DMS 273 (cell line): ENCODE measurements around the gene TMEM150A.
"Not testable (repeated sequence)": the region's sequence is repeated elsewhere in the genome, so short reads cannot be mapped to it uniquely, and the experiment has no call there.

Experiments used
- DNase-seq: peaks from one replicate; lab custom pipeline; 2025; ENCODE audit not compliant: unreplicated experiment; lab: John Stamatoyannopoulos, UW

The TMEM150A gene

DNA sequence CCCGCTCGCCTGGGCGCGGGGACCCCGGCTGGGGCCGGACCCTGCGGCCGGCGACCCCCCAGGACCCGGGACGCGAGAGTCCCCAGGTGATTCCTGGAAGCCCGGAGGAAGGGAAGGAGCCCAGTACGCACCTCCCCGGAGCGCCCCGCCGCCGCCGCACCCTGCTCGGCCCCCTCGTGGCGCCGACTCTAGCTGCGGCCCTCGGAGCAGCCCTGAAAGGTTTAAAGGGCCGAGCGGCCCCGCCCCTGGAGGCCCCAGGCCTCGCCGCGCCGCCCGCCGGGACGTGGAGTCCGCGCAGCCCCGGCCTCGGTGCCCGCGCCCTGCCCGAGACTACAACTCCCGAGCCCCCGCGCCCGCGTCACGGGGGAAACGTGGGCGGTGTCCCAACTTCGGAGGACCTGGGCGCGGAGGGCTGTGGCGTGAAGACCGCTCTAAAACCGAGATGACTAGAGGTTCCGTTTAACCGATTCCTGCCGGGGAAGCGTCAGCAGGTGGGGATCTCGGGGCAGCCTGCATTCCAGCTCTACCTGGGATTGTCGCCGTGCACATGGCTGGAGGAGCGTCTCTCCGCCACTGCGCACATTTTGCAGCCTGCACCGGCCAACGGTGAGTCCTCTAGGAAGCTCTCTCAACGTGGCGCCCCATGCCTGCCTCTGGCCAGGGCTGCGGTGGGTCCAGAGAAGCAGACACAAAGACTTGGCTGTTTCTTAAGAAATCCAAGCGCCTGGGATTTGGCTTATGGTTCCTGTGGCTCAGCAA is at the start of gene TMEM150A:
TMEM150A (minus strand) TSS at position 223 of the 759 bp plus-strand sequence. CDS start 750 bp downstream, outside the sequence.
- DNase-seq, result peak; percentile 96

- no peak for DNase-seq
These were observed 49.6 kb upstream of the TMEM150A start for GRCh38 chr2:85652056-85652455.

- DNase-seq, result no peak
These were observed 48.6 kb upstream of the TMEM150A start for GRCh38 chr2:85651097-85651496.

DNA sequence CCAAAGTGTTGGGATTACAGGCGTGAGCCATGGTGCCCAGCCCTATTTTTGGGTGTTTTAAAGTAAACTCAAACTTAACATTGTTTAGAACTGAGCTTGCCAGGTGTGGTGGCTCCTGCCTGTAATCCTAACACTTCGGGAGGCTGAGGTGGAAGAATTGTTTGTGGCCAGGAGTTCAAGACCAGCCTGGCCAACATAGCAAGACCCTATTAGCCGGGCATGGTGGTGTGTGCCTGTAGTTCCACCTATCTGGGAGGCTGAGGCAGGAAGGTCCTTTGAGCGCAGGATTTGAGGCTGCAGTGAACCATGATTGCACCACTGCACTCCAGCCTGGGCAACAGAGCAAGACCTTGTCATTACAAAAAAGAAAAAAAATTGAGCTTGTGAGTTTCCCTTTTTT is 48.0 kb upstream of the TMEM150A start:
- no peak for DNase-seq

DNA sequence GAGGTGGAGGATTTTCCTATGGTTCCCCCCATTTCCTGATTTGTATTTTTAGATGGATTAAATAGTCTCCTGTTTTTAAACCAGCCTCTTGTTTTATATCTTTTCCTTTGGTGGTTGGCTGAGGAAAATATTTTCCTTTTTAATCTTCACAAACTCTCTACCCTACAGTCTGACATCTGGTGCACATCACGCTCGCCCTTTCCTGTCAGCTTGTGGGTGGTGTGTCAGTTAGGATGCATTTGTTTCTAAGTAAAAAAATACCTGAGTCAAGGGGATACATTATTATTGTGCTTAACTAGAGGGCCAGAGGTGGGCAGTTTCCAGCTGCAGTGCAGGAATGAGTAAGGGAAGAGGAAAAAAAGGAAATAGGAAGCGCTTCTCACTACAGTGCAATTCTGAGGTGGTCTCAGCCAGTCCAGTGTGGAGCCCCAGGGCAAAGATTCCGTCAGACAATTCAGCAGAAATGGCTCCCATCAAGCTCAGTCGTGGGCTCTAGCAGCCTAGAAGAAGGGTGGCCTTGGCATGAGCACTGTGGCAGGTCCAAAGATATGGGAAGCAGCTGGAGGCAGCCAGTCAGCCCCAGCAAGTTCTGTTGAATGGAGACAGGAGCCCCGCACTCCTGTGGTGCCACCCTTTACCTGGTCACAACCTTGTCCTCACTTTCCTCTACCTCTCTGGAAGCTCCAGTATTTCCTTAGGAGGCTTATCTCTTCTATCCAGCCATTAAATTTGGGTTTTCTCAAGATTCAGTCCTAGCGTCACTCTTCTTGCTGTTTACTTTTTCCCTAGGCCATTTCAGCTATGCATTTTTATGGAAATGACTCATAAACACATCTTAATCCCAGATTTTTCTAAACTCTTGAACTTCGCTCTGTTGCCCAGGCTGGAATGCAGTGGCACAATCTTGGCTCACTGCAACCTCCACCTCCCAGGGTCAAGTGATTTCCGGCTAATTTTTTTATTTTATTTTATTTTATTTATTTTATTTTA is 47.0 kb upstream of the TMEM150A start:
- no peak for DNase-seq

DNA sequence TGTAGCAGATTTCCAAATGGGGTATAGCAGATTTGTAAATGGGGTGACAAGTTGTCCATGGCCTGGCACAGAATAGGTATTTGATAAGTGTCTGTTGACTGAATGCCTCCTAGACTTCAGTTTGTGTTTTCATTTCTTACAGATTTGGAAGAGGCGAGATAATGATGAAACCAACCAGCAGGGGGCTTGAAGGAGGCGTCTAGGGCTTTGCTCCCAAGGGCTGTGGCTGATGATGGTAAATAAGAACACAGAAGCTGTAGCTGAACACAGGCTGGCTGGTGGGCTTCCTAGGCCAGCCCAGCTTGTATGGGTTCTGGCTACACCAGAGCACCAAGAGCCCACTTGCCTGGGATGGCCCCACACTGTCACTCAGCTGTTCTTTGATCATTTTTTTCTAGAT is 46.1 kb upstream of the TMEM150A start:
- DNase-seq, result peak; percentile 56

GRCh38 chr2:85647823-85648526 is 45.5 kb upstream of the TMEM150A start:
- no peak for DNase-seq

GRCh38 chr2:85646166-85646565 is 43.7 kb upstream of the TMEM150A start:
- DNase-seq, result no peak

- DNase-seq, result no peak
These were observed 42.4 kb upstream of the TMEM150A start for GRCh38 chr2:85644909-85645308.

- DNase-seq, result no peak
These were observed 40.2 kb upstream of the TMEM150A start for GRCh38 chr2:85642725-85643124.

- DNase-seq, result no peak
These were observed 33.1 kb upstream of the TMEM150A start for GRCh38 chr2:85635636-85636035.

DNA sequence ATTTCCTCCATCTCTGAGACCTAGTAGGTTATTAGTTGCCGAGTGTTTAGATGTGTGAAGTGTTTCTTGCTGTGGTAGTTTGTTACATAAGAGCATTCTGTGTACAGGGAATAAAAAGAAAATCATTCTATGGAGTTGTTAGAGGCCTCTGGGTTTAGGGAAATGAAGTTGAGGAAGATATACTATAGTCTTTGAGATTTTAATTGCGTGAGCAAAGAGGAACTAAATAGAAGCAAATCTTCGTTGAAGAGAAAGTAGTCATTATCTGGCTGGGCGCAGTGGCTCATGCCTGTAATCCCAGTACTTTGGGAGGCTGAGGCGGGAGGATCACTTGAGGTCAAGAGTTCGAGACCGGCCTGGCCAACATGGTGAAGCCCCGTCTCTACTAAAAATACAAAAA is 32.5 kb upstream of the TMEM150A start:
- DNase-seq, result no peak

GRCh38 chr2:85631316-85631715 is 28.8 kb upstream of the TMEM150A start:
- no peak for DNase-seq

GRCh38 chr2:85628658-85629057 is 26.2 kb upstream of the TMEM150A start:
- DNase-seq, result no peak

DNA sequence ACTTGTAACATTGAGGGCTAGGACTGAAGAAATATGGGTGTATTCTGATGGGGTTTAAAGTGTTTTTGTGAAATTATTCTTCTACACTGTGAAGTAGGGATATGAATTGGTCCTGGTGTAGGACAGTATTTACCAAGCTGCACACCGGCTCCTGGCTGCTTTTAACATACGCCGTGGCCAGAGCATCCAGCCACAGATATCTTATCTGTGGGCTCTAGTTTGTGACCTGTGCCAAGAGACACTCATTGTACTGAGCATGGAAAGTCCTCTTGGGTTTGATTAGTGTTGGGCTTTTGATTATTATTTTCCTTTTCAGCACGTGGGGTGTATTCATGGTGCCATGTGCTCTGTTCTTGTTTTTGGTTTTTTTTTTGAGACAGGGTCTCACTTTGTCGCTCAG is 21.5 kb upstream of the TMEM150A start:
- DNase-seq, result no peak

- DNase-seq, result no peak
These were observed 18.8 kb upstream of the TMEM150A start for GRCh38 chr2:85621338-85621737.

DNA sequence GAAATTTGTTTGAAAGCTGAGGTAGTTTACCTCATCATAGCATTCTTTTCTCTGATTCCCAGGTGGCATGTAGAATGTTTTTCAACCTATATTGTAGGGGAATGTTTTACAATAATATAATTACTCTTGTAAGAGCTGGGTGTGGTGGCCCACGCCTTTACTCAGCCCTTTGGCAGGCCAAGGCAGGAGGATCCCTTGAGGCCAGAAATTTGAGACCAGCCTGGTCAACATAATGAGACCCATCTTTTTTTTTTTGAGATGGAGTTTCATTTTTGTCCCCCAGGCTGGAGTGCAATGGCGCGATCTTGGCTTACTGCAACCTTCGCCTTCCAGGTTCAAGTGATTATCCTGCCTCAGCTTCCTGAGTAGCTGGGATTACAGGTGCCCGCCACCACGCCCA is 17.1 kb upstream of the TMEM150A start:
- no peak for DNase-seq

GRCh38 chr2:85617723-85618122 is 15.2 kb upstream of the TMEM150A start:
- DNase-seq, result not testable (repeated sequence)

- no peak for DNase-seq
These were observed 12.9 kb upstream of the TMEM150A start for GRCh38 chr2:85615413-85615728.

- DNase-seq, result not testable (repeated sequence)
These were observed 12.3 kb upstream of the TMEM150A start for GRCh38 chr2:85614757-85615156.

DNA sequence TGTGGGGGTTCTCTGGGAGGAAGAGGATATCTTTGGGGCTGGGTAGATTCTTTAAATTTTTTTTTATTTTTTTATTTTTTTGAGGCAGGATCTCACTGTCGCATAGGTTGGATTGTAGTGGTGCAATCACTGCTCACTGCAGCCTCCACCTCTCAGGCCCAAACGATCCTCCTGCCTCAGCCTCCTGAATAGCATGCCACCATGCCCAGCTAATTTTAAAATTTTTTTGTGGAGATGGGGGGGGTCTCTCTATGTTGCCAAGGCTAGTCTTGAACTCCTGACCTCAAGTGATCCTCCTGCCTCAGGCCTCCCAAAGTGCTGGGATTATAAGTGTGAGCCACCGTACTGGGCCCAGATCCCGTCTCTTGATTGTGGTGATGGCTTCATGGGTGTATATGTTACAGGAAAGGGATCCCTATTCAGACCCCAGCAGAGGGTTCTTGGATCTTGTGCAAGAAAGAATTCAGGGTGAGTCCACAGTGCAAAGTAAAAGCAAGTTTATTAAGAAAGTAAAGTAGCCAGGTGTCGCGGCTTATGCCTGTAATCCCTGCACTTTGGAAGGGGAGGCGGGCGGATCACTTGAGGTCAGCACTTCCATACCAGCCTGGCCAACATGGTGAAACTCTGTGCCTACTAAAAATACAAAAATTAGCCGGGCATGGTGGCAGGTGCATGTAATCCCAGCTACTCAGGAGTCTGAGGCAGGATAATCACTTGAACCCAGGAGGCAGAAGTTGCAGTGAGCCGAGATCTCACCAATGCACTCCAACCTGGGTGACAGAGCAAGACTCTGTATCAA is 11.4 kb upstream of the TMEM150A start:
- no peak for DNase-seq
